ENCODE data around the gene AHCYL2.

GRCh38 chr7:129283936-129284335 lies 59.1 kb downstream of the AHCYL2 start:
- TF ChIP-seq CTCF (IDR thresholded peaks at IDR 0.05) (no peak), EZH2 (IDR thresholded peaks at IDR 0.05; ENCODE audit: borderline replicate concordance, insufficient read depth, low read depth, low read length, poor library complexity, severe bottlenecking) (no peak)

Measured in B cell (primary cell).